A549 treated with AZD9567 at 1 μM for 4 hours (cell line): Measurements from ENCODE around the gene CHRM5. TPM values are rescaled to one million over a fixed set of nuclear protein-coding genes. Genes with fewer than 3 reads are reported as not detected.

Experiments
- total RNA-seq: library from RNA; stranded (reverse); fragments of 200-300 nt; extraction: Qiagen RNA extraction; gene quantifications from 5 replicates; pipeline ENCODE4 v1.2.3, GENCODE V29; 2022; ENCODE audit not compliant: insufficient read depth

The CHRM5 gene
- 0.02 to 0.04 TPM (median 0.03 TPM) in 4 of 5 replicates, not detected in the other for total RNA-seq

GRCh38 chr15:33968224-33968623 lies at the start of gene CHRM5:
TSS of gene CHRM5 (plus strand) at chr15:33968497. CDS start at chr15:34062718, 94,221 bp downstream.

GRCh38 chr15:34038871-34039789 lies 70.8 kb downstream of the CHRM5 start, which contains the start of gene AVEN:
TSS of gene AVEN (minus strand) at chr15:34039204. CDS start at chr15:34039046, 158 bp downstream.

GRCh38 chr15:34101366-34102174 lies 133.3 kb downstream of the CHRM5 start, which contains the start of the genes EMC7 and PGBD4:
TSS of gene EMC7 (minus strand) at chr15:34101862. CDS start at chr15:34101839, 23 bp downstream.
TSS of gene PGBD4 (plus strand) at chr15:34102083. CDS start at chr15:34102532, 449 bp downstream.

Other genes with a start within 250 kb of the CHRM5 start
- gene AVEN, start 70.7 kb downstream of the CHRM5 start, total RNA-seq, result 20.6 to 24.2 TPM (median 23.1 TPM) in 5 replicates
- 110 to 149 TPM (median 143 TPM) in 5 replicates for gene EMC7, start 133.4 kb downstream of the CHRM5 start, total RNA-seq
- gene PGBD4, start 133.6 kb downstream of the CHRM5 start, total RNA-seq, result 1.3 to 1.7 TPM (median 1.5 TPM) in 5 replicates
- gene KATNBL1, start 241.6 kb downstream of the CHRM5 start, total RNA-seq, result 18.7 to 41.6 TPM (median 35.8 TPM) in 5 replicates